Measurements from ENCODE around the gene PSMA5.

DNA sequence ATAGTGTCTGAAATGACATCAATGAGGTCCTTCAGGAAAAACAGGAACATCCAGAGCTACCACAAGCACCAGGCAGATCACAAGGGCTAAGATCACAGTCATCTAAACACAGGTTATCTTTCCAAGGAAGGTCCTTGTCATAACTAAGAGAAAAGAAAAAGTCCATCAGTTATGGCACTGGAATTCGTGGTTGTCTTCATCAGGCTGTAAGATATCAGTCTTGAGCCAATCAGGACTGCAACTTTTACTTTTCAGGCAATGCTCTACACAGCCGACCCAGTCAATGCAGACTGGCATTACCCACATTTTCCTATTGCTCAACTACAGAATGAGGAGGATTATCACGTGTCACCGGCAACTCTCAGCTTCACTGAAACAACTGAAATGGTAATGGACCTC, 54.9 kb downstream of the PSMA5 start:
- TF ChIP-seq, protein P1, sequence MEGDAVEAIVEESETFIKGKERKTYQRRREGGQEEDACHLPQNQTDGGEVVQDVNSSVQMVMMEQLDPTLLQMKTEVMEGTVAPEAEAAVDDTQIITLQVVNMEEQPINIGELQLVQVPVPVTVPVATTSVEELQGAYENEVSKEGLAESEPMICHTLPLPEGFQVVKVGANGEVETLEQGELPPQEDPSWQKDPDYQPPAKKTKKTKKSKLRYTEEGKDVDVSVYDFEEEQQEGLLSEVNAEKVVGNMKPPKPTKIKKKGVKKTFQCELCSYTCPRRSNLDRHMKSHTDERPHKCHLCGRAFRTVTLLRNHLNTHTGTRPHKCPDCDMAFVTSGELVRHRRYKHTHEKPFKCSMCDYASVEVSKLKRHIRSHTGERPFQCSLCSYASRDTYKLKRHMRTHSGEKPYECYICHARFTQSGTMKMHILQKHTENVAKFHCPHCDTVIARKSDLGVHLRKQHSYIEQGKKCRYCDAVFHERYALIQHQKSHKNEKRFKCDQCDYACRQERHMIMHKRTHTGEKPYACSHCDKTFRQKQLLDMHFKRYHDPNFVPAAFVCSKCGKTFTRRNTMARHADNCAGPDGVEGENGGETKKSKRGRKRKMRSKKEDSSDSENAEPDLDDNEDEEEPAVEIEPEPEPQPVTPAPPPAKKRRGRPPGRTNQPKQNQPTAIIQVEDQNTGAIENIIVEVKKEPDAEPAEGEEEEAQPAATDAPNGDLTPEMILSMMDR (IDR thresholded peaks at IDR 0.05) = no peak
- peak; percentile 28 for TF ChIP-seq POLR2AphosphoS5 (IDR thresholded peaks at IDR 0.05)

All from prostate gland (tissue), 2 donors.